ENCODE data around the gene IGSF6. TPM values are rescaled to one million over a fixed set of nuclear protein-coding genes. Genes with fewer than 3 reads are reported as not detected.

Gene IGSF6, protein sequence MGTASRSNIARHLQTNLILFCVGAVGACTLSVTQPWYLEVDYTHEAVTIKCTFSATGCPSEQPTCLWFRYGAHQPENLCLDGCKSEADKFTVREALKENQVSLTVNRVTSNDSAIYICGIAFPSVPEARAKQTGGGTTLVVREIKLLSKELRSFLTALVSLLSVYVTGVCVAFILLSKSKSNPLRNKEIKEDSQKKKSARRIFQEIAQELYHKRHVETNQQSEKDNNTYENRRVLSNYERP
- total RNA-seq (0.63 and 1.3 TPM in 2 replicates), polyA plus RNA-seq (0.33 and 0.92 TPM in 2 replicates), polyA minus RNA-seq (1.2 and 4.6 TPM in 2 replicates)
- 2.8 TPM for total RNA-seq (2013)

- WGBS (ENCODE audit: insufficient coverage) = 99% methylated on average over 6 of the region's 6 CpGs
- Histone ChIP-seq H3K9me3 (ENCODE audit: control extremely low read depth in 1 of 3, control insufficient read depth in 2 of 3, insufficient read depth in 1 of 3, low read length in 2 of 3) (no peaks in the 10 kb centered on the region), H3K27ac (ENCODE audit: low read length in 2 of 2) (no peak within 1 kb of the TSS), H3K4me2 (replicated peaks; ENCODE audit: low read depth, low read length, poor library complexity, severe bottlenecking) (no peak within 1 kb of the TSS), H3K4me1 (ENCODE audit: control insufficient read depth in 2 of 2, insufficient read depth in 2 of 2, low read length in 2 of 2) (peaks cover 69 to 74% of the 10 kb centered on the region in 2 donors), H3K27me3 (replicated peaks in 1 of 4; ENCODE audit: control extremely low read depth in 1 of 4, control insufficient read depth in 3 of 4, insufficient read depth in 4 of 4, low read length in 3 of 4) (no peaks in the 10 kb centered on the region), H2AFZ (ENCODE audit: insufficient read depth, low read depth, low read length, poor library complexity, severe bottlenecking) (no peak within 1 kb of the TSS), H3K79me2 (ENCODE audit: control insufficient read depth, insufficient read depth, low read length) (peaks cover 22% of the 10 kb centered on the region), H3K9ac (ENCODE audit: low read length) (no peak within 1 kb of the TSS), H3K4me3 (ENCODE audit: control extremely low read depth in 1 of 5, extremely low read depth in 1 of 5, insufficient read depth in 1 of 5, low read depth in 2 of 5, low read length in 4 of 5) (peak within 1 kb of the TSS in 1 of 5 experiments; percentile 75), H4K20me1 (ENCODE audit: control insufficient read depth, insufficient read depth, low read length, poor library complexity, severe bottlenecking) (no peaks in the 10 kb centered on the region), H3K36me3 (replicated peaks in 1 of 2; ENCODE audit: control extremely low read depth in 1 of 2, control insufficient read depth in 1 of 2, extremely low read depth in 1 of 2, insufficient read depth in 2 of 2, low read length in 1 of 2) (peaks cover 0 to 5% of the 10 kb centered on the region in 2 experiments)
- DNase-seq (no peak), ATAC-seq (ENCODE audit: low read depth) (no peak)
- peaks cover 78% of the 10 kb centered on the region for H3K4me1 Mint-ChIP-seq
- no peaks in the 10 kb centered on the region for H3K27me3 Mint-ChIP-seq
- no peak within 1 kb of the TSS for H3K4me3 Mint-ChIP-seq
- peak within 1 kb of the TSS; percentile 24 for H3K27ac Mint-ChIP-seq
- no peaks in the 10 kb centered on the region for H3K9me3 Mint-ChIP-seq (ENCODE audit: insufficient read depth)
- intact Hi-C loops (cut with micrococcal nuclease) = no loop called here
- POLR2A ChIA-PET = no interaction called here
- TF ChIP-seq CTCF (IDR thresholded peaks at IDR 0.05) (no peak), EZH2 (IDR thresholded peaks at IDR 0.05; ENCODE audit: borderline replicate concordance, insufficient read depth, low read depth, low read length, poor library complexity, severe bottlenecking) (no peak)
- CTCF ChIA-PET = interaction anchor here (1.6 kb wide), 1 partner anchor 58 kb away, joined by 3 read pairs; no protein-coding TSS in a partner anchor
Measured at GRCh38 chr16:21652453-21652852, at the start of gene IGSF6. Gene IGSF6, minus strand, starts transcription at chr16:21652608. Its CDS starts 10 bp downstream, at chr16:21652598.

GRCh38 chr16:21701271-21701670 lies 48.9 kb upstream of the IGSF6 start:
- peaks cover 28% of the 10 kb centered on the region for H3K27me3 Mint-ChIP-seq
- intact Hi-C loops (cut with micrococcal nuclease) = loop anchor here (10.0 kb wide), 1 partner anchor 1734 kb away; no protein-coding TSS in a partner anchor
- H3K27ac Mint-ChIP-seq = no peak overlapping the region
- TF ChIP-seq CTCF (IDR thresholded peaks at IDR 0.05) = no peak
- no peak for TF ChIP-seq EZH2 (IDR thresholded peaks at IDR 0.05; ENCODE audit: borderline replicate concordance, insufficient read depth, low read depth, low read length, poor library complexity, severe bottlenecking)
- no peaks in the 10 kb centered on the region for H3K9me3 Mint-ChIP-seq (ENCODE audit: insufficient read depth)
- no peaks in the 10 kb centered on the region for H3K36me3 ChIP-seq (replicated peaks in 1 of 2; ENCODE audit: control extremely low read depth in 1 of 2, control insufficient read depth in 1 of 2, extremely low read depth in 1 of 2, insufficient read depth in 2 of 2, low read length in 1 of 2)
- H3K4me1 Mint-ChIP-seq = peaks cover 16% of the 10 kb centered on the region
- peaks cover 0 to 2% (median 0%) of the 10 kb centered on the region in 3 donors for H3K9me3 ChIP-seq (ENCODE audit: control extremely low read depth in 1 of 3, control insufficient read depth in 2 of 3, insufficient read depth in 1 of 3, low read length in 2 of 3)
- peaks cover 14 to 15% of the 10 kb centered on the region in 2 donors for H3K4me1 ChIP-seq (ENCODE audit: control insufficient read depth in 2 of 2, insufficient read depth in 2 of 2, low read length in 2 of 2)
- H3K27me3 ChIP-seq (replicated peaks in 1 of 4; ENCODE audit: control extremely low read depth in 1 of 4, control insufficient read depth in 3 of 4, insufficient read depth in 4 of 4, low read length in 3 of 4) = peaks cover 0 to 16% (median 7%) of the 10 kb centered on the region in 4 experiments
- DNase-seq (no peak), ATAC-seq (ENCODE audit: low read depth) (no peak)
- H3K4me2 ChIP-seq (replicated peaks; ENCODE audit: low read depth, low read length, poor library complexity, severe bottlenecking) = no peak overlapping the region
- ChIA-PET POLR2A (no interaction called here), CTCF (interaction anchor here (0.8 to 10.9 kb wide), 2 partner anchors 9 to 119 kb away, joined by 3 to 129 read pairs; no protein-coding TSS in a partner anchor)
- H3K79me2 ChIP-seq (ENCODE audit: control insufficient read depth, insufficient read depth, low read length) = no peaks in the 10 kb centered on the region
- H3K4me3 ChIP-seq (ENCODE audit: control extremely low read depth in 1 of 5, extremely low read depth in 1 of 5, insufficient read depth in 1 of 5, low read depth in 2 of 5, low read length in 4 of 5) = no peak overlapping the region
- WGBS (ENCODE audit: insufficient coverage) = 100% methylated on average over 1 of the region's 2 CpGs
- H4K20me1 ChIP-seq (ENCODE audit: control insufficient read depth, insufficient read depth, low read length, poor library complexity, severe bottlenecking) = no peaks in the 10 kb centered on the region
- no peak overlapping the region for H3K27ac ChIP-seq (ENCODE audit: low read length in 2 of 2)
- no peak overlapping the region for H2AFZ ChIP-seq (ENCODE audit: insufficient read depth, low read depth, low read length, poor library complexity, severe bottlenecking)
- no peak overlapping the region for H3K4me3 Mint-ChIP-seq
- H3K9ac ChIP-seq (ENCODE audit: low read length) = no peak overlapping the region

All from B cell (primary cell).